Activated naive CD4-positive, alpha-beta T cell treated with anti-CD3 and anti-CD28 coated beads, Interleukin-2, amount 50 U/mL, for 16 hours (primary cell): ENCODE results near the gene SNRNP25.
A peak's percentile ranks its signal among the peaks of the same experiment; 100 is the strongest.

Source experiments
- DNase-seq: peaks from one replicate; pipeline ENCODE4 v3.0.0-alpha.2; 2020

SNRNP25 gene

DNA sequence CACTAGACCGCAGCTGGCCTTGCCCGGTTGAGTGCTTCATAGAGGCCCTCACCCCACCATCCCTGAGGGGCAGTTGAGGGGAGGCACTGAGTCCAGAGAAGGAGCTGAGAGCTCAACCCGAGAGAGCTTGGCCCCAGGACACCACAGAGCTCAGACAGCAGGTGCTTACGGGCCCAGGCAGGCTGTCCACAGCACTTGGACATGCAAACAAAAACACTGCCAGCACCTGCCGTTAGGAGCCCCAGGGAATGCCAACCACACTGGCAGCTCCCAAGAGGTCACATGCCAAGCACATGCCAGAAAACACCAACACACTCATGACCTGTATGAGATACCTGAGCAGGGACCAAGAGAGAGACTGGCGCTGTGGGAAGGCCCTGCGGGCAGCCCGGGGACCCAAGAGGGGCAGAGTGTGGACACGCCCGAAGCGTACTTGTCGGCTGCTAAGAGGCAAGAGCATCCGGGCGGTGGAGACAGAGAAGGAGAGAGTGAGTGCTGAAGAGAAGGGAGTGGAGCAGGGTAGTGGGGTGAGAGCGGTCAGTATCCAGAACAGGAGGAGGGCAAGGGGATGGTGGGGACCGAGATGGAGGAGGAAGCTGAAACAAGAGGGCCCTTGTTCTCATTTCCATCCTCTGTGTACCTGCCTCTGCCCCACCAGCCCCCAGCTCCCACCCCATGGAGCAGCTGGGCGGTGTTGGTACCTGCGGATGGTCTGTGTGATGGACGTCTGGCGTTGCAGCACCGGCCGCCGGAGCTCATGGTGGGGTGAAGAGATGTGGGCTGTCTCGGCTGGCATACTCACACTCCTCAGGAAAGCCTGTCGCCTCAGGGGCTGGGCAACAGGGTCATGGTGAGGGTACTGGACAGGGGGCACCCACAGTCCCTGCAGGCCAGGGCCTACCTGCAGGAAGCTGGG, 10.6 kb downstream of the SNRNP25 start:
- no peak for DNase-seq

DNA sequence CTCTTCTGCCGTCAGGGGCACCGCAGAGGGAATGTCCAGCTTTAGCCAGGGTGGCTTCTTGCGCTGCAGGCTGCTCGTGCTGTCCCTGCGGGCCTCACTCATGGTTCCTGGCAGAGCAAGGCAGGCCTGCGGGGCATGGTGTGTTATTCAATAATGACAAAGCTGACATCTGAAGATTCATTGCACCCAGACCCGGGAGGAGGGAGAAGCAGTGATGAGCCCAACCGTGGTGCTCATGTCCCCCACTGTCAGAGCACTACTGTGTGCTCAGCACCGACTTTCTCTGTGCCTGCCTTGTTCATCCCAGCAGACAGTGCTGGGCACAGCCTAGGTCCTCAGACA, 11.3 kb downstream of the SNRNP25 start:
- DNase-seq: no peak

DNA sequence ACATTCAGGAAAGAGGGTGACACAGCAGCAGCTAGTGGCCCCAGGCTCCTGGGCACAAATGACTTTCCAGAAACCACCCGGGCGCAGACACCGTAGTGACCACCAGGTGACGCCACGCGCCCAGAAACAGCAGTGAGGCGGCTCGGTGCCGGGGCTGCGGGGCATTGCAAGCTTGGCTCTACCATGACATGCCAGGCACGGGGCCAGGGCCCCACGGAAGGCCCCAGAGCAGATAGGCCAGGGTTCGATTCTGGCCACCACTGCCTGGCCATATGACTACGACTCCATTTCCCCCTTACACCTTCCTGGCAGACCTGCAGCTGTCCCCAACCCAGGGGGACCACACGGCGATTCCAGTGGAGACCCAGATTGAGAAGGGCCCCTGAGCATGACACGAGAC, 12.1 kb downstream of the SNRNP25 start:
- DNase-seq: peak; percentile 85

DNA sequence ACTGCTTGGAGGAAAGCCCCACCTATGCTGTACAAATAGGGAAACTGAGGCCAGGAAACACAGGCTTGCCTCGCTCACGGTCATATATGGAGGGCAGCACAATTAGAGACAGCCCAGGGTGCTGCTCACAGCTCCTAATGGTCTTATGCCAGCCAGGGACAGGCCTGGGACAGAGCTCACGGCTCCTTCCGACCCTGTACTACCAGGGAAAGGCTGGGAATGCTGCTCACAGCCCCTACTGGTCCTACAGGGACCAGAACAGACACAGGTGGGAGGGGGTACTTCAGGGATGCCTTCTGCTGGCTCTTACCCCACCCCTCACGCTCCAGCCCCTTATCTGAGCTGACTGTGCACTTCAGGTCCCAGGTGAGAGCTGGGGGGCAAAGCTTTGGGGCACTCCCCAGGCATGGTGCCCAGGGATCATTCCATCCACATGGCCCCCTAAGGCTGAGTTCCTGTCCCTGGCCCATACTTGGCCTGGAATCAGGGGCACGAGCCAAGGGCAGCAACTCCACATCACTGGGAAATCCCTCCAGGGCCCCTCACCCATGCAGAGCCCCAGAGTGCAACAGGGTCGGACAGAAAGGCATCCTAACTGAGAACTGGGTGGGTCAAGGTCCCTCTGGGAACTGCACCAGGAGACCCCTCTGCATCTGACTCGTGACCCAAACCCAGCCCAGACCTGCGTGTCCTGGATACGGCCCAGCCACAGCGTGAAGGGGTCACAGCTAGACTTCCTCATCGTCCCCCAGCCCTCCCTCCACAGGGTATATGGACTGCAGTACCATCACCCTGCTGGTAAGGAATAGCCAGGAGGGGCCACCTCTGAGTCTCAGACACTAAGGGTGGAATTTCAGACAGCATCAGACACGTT, 12.9 kb downstream of the SNRNP25 start:
- no peak for DNase-seq

DNA sequence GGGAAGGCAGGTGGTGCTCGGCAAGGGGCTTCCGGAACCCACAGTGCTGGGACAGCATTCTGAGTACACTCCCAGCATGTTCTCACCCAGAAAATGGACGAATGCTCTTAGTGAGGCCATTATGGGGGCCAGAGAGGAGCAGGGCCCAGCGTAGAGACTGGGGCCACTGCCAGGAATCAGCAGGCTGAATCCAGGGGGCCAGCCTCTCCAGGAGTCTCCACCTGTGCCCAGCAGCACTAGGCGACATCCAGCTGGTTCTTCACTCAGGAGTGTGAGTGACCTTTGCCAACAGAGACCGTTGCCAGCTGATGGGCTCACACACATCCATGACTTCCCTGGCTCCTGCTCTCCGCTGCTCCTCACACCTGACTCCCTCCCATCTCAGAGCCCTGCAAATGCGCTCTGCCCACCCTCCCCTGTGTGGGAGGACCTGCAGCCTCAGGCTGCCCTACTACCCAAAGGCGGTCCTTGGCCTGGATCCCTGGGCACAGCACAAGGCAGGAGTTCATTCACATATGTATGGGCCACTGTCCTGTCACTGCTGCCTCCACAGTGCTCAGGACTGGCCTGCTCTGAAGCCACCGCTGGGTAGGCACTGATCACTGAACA, 13.7 kb downstream of the SNRNP25 start:
- DNase-seq: no peak

DNA sequence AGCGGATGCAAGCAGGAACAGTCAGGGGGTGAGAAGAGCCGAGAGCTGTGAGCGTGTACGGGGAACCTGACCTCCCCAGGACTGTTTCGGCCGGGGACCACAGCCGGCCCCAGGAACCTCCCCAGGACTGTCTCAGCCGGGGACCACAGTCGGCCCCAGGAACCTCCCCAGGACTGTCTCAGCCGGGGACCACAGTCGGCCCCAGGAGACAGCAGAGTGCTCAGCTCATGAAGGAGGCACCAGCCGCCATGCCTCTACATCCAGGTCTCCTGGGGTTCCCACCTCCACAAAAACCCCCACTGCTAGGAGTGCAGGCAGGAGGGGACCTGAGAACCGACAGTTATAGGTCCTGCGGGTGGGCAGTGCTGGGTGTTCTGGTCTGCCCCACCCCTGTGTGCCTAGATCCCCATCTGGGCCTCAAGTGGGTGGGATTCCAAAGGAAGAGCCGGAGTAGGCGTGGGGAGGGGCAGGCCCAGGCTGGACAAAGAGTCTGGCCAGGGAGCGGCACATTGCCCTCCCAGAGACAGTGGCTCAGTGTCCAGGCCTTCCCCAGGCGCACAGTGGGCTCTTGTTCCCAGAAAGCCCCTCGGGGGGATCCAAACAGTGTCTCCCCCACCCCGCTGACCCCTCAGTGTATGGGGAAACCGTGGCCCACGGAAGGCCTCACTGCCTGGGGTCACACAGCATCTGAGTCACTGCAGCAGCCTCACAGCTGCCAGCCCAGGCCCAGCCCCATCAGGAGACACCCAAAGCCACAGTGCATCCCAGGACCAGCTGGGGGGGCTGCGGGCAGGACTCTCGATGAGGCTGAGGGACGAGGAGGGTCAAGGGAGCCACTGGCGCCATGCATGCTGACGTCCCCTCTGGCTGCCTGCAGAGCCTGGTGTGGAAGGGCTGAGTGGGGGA, 14.5 kb downstream of the SNRNP25 start:
- DNase-seq: no peak

DNA sequence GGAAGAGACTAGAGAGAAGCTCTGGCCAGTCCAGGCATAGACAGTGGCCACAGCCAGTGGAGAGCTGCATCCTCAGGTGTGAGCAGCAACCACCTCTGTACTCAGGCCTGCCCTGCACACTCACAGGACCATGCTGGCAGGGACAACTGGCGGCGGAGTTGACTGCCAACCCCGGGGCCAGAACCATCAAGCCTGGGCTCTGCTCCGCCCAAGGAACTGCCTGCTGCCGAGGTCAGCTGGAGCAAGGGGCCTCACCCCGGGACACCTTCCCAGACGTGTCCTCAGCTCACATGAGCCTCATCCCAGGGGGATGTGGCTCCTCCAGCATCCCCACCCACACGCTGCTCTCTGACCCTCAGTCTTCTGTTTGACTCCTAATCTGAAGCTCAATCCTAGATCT, 15.6 kb downstream of the SNRNP25 start:
- no peak for DNase-seq

DNA sequence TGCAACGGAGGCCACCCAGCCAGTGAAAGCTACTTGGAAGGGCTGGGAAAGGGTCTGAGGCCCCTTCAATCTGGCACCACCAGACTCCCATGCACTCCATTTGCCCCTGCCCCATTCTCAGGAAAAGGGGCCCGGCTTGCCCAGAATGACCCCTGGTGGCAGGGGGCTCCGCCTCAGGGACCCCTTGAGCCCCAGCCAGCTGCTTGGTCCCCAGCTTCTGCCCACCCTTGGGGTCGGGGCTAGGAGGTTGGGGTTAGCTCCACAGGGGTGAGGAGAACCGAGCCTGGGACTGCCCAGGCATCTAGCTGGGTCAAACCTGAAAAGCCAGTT, 17.5 kb downstream of the SNRNP25 start:
- no peak for DNase-seq

DNA sequence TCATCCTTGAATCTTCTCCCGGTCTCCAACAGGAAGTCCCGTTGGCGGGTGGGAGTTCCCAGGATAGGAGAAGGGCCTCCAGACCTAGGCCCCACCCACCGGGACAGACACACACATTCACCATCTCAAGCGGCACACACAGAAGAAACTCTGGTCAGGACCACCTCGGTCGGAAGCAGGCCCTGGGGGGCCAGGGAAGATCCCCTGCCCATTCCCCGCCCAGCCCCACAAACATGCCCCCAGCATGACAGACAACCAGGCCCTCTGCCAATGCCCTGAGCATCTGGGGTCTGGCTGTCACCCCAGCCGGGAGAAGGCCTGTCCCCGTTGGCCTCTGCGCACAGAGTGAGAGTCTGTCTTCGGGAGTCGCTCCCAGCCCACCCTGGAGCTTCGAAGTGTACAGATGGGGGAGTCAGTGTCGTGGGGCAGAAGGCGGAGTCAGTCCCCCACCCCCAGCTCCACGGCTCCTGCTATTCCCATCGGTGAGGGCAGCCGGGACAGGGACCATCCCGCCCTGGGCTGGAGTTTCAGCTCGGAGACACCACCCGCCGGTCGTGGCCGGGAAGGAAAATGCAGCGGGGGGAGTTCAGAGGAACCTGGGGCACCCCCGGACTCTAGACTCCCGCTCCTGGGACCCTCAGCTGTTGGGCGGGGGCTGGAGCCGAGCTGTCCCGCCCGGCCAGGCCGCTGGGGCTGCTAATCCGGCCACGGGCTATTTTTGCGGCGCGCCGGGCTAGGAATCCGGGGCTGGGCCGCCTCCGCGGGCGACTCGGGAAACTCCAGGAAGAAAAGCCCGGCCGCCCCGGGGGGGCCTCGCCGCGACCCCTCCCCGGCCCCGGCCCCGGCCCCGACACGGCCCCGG, 18.1 kb downstream of the SNRNP25 start:
- DNase-seq: no peak

DNA sequence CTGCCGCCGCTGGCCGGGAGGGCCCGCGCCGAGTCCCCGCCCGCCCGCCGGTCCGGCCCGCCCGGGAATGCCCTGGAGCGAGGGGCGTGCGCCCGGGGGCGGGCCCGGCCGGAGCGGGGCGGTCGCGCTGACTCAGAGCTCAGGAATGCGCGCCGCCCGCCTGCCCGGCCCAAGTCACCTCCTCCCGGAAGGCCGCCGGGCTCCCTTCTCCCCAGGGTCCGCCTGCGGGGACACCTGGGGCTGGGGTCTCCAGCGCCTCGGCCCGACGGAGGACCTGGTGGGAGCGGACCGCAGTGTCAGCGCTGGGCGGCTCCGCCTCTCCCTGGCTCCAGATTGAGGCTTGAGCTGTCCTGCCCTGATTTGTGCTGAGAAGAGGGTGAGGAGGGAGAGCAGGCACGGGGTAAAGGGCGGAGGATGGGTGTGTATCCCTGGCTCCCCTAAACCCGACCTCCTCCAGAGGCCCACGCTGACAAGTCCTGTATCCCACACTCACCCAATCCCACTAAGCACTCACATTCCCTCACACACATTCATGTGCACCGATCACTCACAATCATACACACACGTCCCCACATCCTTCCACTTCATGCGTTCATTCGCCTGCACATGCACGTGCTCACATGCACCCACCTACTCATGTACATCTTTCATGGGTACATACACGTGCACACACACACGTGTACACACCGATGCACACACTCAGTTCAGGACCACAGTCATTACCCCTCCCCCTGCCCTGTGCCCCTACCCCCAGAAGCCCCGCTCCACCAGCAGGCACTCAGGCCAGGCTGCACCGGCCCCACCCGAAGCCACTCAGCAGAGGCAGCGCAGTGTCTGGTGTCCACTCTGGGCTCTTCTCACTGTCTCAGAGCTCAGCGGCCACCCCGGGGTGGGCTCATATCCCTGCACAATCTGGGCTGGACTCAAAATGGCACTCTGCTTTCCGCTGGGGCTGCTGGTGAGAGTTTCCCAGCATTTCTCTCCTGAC, 19.2 kb downstream of the SNRNP25 start, which contains the start of gene RHBDF1:
RHBDF1 (minus strand) TSS at position 71 of the 988 bp plus-strand sequence. CDS start 7,616 bp downstream, outside the sequence.
- DNase-seq: no peak

DNA sequence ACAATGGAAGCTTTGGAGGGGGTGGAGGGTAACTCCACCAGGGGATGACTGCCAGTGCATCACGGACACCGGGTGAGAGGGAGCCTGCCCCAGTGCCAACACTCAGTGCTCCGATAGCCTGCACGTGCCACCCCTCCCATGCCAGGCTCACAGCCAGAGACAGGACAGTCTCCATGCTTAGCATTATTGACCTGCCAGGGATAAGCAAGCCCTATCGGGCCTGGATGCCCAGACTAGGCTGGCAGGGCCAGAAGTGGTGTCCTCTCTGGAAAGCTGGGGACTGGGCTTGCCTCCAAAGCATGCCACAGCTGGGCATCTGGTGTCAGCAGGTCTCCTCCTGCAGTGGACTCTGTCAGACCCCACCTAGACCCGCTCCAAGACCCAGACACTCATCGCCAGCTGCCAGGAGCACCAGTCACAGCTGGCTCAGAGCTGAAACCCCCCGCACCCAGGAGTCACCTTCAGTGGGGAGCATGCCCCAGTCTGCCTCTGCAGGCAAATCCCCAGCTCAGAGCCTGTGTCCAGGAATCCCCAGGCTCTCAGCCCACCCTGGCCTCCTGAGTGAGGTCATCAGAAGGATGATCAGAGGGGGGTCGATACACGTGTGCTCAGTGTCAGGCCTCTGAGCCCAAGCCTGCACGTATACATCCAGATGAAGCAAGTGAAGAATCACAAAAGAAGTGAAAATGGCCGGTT, 20.6 kb downstream of the SNRNP25 start:
- no peak for DNase-seq

DNA sequence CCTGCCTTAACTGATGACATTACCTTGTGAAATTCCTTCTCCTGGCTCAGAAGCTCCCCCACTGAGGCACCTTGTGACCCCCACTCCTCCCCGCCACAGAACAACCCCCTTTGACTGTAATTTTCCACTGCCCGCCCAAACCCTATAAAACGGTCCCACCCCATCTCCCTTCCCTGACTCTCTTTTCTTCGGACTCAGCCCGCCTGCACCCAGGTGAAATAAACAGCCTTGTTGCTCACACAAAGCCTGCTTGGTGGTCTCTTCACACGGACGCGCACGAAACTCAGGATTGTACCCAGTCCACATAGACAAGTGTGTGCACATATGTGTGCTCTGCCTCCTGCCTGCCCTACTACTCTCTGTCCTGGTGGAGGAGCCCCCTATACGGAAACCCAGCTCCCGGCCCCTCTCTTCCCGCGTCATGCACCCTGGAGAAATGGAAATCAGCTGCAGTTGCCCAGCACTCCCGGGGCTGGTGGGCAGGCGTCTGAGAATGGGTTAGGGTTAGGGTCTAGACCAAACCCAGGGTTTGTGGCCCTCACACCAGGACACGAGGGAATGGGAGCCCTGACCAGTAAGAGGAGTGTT, 21.2 kb downstream of the SNRNP25 start:
- DNase-seq: no peak

DNA sequence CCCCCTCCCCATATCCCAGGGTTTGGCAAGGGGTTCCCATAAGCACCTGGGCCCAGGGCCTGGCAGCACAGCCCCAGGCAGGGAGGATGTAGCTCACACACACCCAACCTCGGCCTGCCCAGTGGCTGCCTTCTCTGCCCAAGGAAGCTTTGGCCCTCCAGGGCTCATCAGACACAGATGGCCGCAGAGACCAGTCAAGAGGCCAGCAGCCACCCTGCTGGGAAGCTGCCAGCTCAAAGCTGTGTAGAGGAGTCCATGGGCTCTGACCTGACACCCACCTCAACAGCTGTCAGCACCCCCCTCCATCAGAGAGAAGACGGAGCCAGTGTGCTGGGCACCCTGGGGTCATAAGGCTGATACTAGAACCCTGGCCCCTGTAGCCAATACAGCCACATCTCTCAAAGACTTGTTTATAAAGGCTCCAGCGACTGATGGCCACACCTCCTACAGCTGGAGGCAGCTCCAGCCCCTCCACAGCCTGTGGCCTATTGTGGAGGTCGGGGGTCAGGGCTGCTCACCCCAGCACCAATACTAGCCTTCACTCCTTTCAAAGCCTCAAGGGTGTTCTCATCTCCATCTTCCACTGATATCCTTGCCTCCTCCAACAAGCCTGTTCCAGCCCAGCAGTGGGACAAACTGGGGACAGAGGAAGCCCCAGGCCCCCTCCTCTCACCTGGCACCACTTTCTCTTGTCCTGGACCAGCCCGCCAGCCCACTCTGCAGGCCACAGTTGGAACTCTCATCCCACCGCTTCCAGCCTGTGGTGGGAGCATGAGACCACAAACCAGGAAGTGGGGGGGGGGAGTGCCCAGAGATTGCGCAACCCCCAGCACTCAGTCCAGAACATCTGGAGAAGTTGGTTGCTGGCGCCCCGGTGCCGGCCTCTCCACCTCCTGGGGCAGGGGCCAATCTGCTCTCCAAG, 22.2 kb downstream of the SNRNP25 start:
- DNase-seq: no peak

DNA sequence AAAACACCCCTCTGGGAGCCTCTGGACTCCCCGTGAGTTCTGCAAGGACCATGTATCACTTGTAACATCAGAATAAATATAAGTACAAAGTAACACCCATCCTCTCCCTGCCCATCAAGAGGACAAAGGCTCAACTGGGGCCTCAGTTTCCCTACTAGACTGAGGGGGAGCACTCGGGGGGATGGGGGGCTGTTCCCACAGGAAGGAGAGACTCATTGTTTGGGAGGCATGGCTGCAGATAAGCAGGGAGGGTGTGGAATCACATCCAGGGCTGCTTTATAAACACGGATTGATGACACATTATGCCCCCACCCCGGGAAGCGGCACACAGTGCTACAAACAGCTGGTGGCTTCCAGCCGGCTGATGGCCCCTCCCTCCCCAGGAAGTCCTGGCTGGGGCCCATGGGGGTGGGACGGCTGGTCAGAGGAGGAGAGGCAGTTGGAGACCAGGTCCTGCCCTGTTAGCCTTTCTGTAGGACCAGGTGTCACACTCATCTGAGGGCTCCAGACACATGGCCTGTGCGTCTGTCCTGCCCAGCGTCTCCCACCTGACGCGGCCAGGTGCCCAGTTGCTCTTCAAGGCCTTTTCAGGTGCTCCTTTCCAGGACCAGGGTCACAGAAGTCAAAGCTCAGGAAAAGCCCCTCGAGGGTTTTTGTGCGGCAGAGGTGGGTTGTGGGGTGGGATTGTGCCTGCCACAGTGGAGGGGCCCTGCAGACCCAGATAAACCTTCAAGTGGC, 23.1 kb downstream of the SNRNP25 start:
- no peak for DNase-seq

DNA sequence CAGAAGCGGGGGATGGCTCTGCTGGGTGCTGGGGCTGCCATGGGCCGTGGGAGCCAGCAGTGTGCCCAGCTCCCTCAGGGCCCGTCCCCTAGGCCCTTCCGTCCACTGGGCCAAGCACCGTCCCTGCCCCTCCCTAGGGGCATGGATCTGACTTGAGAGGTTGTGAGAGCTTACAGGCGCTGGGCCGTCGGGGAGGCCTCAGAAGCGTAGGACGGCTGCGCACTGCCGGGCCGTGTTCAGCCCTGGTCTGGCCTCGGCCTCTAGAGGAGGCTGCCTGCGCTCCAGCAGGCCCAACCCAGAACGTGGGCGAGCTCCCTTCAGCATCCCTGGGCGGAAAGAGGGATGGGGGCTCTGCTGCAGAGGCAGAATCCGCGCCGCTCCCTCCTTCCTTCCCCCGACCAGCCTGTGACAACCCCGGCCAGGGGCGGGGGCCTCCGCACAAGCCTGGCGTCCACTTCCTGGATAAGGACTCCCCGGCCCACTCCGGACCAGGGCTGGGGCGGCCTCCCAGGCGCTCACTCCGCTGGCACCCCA, 23.7 kb downstream of the SNRNP25 start:
- peak; percentile 42 for DNase-seq

DNA sequence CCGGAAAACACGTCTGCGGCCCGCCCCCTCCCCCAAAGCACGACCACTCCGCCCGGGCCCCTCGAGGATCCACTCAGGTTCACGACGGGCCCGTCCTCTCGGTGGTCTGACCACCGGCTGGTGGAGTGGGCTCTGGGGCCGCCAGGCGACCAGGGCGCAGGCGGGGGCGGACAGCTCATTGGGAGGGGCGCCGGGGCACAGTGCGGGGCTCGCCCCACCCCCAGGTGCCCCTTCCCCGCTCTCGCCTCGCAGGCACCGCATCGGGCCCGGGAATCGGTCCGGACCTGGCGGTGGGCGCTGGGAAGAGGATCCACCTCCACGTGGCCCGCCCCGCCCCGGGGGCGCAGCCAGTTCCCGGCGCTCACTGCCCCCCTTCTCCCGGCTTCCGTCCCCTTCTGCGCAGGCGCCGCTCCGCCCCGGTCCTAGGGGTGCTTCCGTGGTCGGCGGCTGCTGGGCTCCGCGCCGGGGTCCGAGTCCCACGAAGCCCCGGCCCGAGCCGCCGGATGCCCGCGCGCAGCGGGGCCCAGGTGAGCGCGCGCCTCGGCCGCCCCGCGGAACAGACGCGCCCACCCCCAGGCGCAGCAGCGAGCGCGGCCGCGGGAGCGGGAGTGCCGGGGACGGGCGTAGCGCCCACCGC, 24.3 kb downstream of the SNRNP25 start, which contains the start of gene MPG:
MPG (plus strand) TSS at position 419 of the 637 bp plus-strand sequence; CDS start at position 504, 85 bp downstream.
- peak; percentile 83 for DNase-seq
